RPMI8226 (cell line): Measurements from ENCODE around the gene UBXN6.

ENCODE experiments used
- DNase-seq: peaks from one replicate; pipeline ENCODE4 v3.0.0-alpha.2; 2015

The UBXN6 gene, protein sequence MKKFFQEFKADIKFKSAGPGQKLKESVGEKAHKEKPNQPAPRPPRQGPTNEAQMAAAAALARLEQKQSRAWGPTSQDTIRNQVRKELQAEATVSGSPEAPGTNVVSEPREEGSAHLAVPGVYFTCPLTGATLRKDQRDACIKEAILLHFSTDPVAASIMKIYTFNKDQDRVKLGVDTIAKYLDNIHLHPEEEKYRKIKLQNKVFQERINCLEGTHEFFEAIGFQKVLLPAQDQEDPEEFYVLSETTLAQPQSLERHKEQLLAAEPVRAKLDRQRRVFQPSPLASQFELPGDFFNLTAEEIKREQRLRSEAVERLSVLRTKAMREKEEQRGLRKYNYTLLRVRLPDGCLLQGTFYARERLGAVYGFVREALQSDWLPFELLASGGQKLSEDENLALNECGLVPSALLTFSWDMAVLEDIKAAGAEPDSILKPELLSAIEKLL

DNA sequence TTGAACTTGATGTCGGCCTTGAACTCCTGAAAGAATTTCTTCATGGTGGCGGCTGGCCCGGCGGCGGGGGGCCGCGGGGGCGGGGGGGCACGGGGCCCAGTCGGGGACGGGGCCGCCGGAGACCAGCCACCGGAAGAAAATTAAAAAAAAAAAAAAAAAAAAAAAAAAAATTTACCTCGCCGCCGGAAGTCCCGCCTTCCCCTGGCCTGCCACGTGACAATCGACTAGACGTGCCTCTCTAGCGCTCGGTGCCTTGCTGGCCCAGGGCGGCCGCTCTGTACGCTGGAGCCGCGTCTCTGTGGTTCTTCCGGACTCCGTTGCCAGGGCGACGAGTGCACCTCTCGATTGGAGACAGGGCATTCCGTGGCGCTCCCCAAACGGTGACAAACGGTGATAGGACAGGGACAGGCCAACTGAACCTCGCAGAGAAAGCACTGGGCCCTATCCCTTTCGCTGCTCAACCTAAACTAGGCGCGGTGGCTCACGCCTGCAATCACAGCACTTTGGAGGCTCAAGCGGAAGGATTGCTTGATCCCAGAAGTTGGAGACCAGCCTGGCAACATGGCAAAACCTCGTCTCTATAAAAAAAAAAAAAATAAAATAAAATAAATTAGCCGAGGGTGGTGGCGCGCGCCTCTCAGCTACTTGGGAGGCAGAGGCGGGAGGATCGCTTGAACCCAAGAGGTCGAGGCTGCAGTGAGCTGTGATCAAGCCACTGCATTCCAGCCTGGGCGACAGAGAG is at the start of gene UBXN6:
UBXN6 (minus strand) TSS at position 141 of the 742 bp plus-strand sequence; CDS start at position 44, 97 bp downstream.
- DNase-seq, result peak; percentile 98

- no peak for DNase-seq
Observed at GRCh38 chr19:4507150-4507452, 49.5 kb upstream of the UBXN6 start.

- no peak for DNase-seq
Observed at GRCh38 chr19:4506449-4507149, 49.0 kb upstream of the UBXN6 start.

- DNase-seq, result no peak
Observed at GRCh38 chr19:4505570-4506448, 48.2 kb upstream of the UBXN6 start.

GRCh38 chr19:4504891-4505569 is 47.4 kb upstream of the UBXN6 start:
- no peak for DNase-seq

DNA sequence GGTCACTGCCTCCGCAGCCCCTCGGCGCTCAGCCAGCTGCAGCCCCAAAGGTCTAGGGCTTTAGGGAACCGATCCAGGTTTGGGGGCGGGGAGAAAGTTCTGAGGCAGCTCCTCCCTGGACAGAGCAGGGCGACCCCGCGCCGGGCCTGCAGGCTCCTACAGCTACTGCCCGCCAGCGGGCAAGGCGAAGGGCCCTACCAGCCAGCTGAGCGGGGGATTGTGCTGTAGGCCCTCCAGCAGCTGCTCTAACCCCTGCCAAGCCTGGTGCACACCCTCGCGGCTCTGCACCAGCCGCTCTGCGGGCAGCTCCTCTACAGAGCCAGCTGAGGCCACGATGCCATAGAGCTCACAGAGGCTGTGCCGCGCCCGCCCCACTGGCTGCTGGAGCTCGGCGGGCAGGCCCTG is 46.7 kb upstream of the UBXN6 start:
- DNase-seq, result no peak

GRCh38 chr19:4503825-4504170 is 46.2 kb upstream of the UBXN6 start:
- no peak for DNase-seq

- DNase-seq, result no peak
Observed at GRCh38 chr19:4503132-4503824, 45.7 kb upstream of the UBXN6 start.

- no peak for DNase-seq
Observed at GRCh38 chr19:4502282-4503131, 44.9 kb upstream of the UBXN6 start.

GRCh38 chr19:4501691-4502090 is 44.1 kb upstream of the UBXN6 start:
- no peak for DNase-seq

- DNase-seq, result no peak
Observed at GRCh38 chr19:4500841-4501591, 43.4 kb upstream of the UBXN6 start.

- no peak for DNase-seq
Observed at GRCh38 chr19:4499855-4500254, 42.3 kb upstream of the UBXN6 start.

DNA sequence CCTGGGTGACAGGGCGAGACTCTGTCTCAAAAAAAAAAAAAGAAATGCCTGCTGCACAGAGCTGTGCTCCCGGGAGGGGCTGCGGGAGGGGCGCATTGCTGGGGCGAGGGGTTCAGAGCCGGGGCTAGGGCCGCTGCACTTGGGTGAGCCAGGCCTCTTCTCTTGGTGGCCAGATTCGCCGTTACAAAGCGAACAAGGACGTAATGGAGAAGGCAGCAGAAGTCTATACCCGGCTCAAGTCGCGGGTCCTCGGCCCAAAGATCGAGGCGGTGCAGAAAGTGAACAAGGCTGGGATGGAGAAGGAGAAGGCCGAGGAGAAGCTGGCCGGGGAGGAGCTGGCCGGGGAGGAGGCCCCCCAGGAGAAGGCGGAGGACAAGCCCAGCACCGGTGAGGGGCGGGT is 41.7 kb upstream of the UBXN6 start:
- DNase-seq, result no peak

DNA sequence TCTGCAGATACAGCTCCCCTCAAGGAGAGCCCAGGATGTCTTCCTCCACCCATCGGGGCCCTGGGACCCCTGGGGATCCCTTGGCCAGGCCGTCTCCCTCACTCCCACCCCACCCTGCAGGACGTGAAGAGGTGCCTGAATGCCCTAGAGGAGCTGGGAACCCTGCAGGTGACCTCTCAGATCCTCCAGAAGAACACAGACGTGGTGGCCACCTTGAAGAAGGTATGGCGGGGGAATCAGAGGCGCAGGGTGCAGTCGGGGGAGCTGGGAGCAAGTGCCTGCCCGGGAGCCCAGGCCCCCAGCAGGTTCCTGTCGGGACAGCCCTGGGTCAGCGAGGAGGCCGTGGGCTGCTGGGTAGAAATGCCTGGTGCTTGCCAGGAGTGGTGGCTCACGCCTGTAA is 41.1 kb upstream of the UBXN6 start:
- DNase-seq, result no peak

DNA sequence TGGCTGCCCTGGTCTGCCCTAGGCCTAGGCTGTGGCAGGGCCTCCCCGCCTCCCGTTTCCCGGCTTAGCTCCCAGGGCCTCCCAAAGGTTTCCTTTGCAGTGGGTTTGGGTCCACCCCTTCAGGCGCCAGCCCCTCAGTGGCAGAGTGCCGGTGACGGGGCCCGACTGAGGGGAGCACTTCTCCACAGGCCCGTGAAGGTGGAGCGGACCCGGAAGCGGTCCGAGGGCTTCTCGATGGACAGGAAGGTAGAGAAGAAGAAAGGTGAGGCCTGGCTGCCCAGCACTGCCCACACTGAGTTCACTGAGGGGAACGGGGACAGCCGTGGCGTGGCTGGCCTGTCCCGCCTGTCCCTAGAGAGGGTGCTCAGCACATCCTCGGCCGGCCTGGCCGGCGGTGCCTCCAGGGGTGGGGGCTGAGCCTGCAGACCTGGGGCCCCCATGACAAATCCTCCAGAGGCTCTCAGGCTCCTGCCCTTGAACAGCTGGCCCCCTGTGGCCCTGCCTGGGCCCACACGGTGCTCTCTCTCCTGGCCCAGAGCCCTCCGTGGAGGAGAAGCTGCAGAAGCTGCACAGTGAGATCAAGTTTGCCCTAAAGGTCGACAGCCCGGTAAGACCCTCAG is 40.3 kb upstream of the UBXN6 start:
- no peak for DNase-seq

- DNase-seq, result no peak
Observed at GRCh38 chr19:4496304-4496703, 38.7 kb upstream of the UBXN6 start.

GRCh38 chr19:4495471-4495870 is 37.9 kb upstream of the UBXN6 start:
- DNase-seq, result no peak

- no peak for DNase-seq
Observed at GRCh38 chr19:4494691-4495064, 37.1 kb upstream of the UBXN6 start.

GRCh38 chr19:4493929-4494690 is 36.5 kb upstream of the UBXN6 start:
- no peak for DNase-seq
